ENCODE results near the gene FOXO3.
A peak's percentile ranks its signal among the peaks of the same experiment; 100 is the strongest.

The FOXO3 gene

DNA sequence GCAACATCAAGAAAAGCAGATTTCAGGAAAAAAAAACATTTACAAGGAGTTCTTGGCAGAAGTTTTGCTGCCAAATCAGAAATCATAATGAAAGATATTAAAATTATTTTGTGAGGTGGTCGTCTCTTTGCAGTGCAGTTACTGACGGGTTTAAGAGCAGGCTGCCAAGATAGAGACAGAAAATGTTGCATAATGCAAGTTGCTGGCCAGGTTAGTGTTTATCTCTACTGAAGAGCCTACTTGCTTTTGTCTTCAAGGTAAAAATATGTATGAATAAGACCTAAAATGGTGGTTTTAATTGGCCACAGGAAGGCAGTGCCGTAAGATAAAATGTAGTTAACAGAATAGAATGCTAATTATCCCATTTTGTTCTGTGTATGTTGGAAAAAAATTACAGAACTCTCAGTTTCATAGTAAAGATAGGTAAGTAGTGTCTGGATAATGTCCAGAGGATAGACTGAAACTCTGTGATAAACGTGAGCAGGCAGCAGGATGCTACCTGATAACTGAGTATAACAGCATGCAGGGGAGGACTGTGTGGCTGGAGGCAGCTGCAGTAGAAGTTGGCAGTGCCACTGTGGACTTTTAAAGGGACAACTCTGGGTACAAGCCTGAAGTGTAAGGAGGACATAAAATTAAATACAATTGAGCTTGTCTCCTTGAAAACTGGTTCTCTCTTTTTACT is 13.9 kb downstream of the FOXO3 start:
- no peak for DNase-seq (ENCODE audit: low read depth in 2 of 2, low spot score in 1 of 2)

DNA sequence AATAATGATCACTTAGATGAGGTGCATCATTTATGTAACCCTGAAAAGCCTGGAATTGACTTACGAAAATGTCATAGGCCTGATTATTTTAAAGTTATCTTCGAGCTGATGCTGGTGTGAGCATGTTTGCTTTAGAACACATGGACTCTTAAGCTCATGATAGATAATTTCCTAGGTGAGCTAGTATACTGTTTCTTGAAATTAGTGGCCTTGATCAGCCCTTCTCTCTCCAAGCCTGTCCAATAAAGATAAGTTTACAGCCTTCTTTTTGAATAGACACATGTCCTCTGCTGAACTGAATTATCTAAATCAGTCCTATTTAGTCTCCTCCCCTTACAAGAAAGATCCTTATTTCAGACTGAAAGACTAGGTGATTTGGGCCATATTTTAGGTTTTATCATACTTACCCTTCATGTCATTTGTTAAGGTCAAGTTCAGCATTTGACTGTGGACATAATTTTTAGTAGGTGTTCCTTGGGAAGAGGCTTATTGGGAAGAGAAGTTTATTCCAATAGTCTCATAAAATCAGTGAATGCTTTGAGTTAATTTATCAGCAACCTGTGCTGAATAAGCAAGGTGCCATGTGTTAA is 15.3 kb downstream of the FOXO3 start:
- DNase-seq (ENCODE audit: low read depth in 2 of 2, low spot score in 1 of 2): no peak

DNA sequence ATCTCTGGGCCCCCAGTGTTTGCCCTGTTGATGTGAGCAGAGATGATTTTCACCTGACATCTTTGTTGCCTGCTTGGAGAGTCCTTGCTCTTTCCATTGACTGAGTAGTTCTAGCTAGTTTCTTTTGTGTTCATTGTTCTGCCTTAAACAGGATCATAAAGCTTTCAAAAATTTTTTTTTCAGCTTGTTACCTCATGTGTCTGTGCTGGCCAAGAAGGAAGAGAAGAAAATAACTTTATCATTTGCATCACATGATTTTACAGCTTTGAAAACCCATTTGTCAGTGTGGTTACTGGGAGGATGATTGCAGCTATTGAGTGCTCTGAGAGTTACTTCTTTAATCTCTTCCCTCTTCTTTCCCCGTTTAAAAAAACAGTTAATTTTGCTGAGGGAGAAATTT is 16.0 kb downstream of the FOXO3 start:
- no peak for DNase-seq (ENCODE audit: low read depth in 2 of 2, low spot score in 1 of 2)

DNA sequence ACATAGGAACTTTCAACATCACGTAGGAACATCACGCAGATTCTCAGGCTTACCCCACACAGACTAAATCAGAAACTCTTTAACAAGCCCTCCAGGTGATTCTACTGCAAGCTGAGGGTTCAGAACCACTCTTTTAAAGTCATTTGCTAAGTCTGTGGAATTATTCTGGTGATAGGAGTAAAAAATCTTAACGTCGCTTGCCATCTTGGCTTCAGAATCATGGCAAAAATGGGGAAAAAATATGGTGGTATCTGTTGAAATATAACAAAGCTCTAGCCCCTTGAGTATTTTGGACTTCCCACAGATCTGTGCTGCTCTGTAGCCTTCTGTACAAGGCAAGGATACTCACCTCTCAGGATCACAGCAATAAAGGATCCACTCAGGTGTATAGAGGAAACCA is 17.4 kb downstream of the FOXO3 start:
- DNase-seq (ENCODE audit: low read depth in 2 of 2, low spot score in 1 of 2): no peak

DNA sequence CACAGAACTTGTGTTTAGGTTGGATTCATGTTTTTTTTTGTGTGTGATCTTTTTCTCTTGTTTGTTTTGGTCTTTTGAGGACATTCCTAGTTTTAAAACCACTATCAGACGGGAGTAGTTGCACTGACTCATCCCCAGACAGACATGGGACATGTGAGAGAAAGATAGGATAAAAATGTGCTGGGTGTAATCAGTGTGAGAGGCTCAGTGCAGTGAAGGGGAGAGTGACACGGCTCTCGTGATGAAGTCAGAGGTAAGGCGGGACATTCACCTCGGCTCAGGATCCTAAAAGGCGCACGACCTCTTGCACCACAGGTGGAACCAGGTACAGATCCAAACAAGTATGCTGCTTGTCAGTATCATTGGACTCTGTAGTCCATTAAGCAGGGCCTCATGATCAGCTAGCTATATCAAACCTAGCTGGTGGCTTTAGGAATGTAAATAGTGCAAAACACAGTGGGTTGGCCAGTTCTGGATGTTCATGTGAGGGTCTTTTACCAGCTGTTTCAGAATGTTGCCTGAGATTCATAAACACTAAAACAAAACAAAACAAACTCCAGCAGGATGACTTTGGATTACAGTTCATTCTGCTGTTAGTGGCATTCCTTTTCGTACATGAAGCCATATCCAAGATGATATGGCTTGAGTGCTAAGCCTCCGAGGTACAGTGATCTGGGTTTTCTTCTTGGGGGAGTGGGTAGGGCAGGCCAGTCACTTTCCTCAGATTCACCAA is 18.0 kb downstream of the FOXO3 start:
- no peak for DNase-seq (ENCODE audit: low read depth in 2 of 2, low spot score in 1 of 2)

DNA sequence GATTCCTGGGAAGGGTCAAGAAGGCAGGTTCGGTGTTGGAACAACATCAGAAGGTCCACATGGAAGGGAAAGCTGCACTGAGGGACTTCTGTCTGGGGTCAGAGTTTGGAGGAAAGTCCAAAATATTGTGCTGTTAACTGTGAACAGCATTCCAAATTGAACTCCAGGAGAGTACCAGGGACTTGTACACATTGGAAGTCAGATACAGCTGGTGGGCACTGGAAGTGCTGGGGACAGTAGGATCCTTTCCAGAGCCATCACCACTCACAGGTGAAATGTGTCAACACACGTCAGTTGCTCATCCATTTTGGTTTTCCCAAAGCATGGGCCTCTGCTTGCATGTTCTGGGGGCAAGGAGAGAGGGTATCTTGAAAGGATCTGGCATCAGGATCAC is 18.6 kb downstream of the FOXO3 start:
- DNase-seq (ENCODE audit: low read depth in 2 of 2, low spot score in 1 of 2): no peak

DNA sequence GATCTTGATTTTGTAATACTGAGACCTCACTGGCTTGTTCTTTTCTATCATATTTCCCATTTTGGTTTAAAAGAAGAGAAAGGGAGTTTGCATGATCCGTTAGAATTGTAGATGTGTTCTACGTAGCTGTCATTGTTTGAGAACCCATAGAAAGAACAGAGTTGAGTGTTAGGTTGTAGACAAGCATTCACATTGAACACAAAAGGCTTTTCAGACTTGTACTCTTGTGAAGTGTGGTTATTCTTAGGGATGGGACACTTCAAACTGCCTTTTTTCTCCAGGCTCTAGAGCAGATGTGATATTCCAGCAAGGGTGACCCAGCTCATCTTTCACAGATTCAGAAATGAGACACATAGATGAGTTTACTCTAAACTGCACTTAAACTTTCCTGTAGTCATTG is 19.9 kb downstream of the FOXO3 start:
- no peak for DNase-seq (ENCODE audit: low read depth in 2 of 2, low spot score in 1 of 2)

DNA sequence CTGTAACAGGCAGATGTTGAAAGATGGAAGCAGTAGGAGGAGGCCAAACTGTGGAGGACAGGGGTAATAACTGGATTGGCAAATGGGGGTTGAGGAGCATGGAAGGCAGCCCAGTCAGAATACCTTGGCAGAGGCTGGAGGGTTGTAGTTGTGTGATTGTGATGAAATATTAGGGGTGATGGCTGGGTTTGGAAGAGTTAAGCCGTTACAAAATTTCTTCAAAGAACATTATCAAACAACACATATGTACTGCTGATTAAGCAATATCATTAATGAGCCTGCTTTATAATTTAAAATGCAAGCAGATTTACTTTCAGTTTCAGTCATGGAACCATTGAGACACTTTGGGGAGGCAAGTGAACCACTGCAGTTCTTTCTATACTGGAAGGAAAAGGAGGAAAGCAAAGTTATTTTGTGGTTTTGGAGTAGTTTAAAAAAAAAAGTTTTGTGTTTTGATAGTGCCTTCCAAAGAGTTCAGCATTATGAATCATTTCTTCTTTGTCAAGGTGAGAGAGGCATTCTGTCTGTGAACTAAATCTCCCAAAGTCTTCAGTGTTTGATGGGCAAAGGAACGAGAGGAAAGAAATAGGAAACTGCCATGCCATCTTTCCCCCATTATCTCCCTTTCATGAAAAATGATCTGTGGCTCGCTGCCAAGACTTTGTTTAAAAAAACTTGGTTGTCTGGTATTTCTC is 20.7 kb downstream of the FOXO3 start:
- no peak for DNase-seq (ENCODE audit: low read depth in 2 of 2, low spot score in 1 of 2)

DNA sequence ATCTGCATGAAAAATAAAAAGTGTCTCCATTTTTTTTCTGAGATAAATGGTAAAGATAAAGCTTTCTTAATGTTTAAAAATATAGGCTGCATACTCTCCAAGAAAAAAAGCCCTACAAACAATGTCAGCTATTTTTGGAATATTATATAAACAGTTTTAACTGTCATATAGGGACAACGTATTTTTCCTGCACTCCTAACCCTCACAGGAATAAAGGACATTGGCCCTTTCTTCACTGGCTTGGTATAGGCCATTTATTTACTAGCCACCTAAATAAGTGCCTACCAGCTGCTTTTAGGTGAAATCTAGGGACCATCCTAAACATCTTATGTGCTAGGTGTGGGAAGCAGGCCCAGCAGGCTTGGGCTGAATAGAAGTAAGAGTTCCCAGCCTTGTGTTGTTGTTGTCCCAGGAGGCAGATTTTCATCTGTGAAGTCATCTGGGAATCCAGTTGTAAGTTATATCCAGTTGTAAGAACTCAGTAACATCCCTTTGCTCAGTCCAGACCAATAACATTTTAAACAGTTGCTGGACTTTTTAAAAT is 21.3 kb downstream of the FOXO3 start:
- no peak for DNase-seq (ENCODE audit: low read depth in 2 of 2, low spot score in 1 of 2)

DNA sequence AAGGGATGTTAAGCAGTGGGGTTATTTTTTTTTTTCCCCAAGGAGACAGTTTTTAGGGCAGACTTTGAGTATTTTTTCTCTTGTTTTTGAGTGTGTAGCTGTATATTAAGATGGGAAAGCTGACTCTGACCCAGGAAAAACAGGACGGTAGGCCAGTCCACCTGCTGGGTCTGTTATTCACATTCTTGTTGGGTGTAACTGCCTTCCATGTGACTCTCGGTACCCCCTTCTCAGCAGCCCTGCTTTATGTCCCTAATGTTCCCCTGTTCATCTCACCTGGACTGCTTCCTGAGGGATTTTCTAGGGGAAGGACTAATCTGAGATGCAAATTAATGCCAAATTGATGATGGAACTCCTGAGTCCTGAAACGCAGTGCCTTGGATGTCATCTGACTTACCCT is 21.9 kb downstream of the FOXO3 start:
- no peak for DNase-seq (ENCODE audit: low read depth in 2 of 2, low spot score in 1 of 2)

DNA sequence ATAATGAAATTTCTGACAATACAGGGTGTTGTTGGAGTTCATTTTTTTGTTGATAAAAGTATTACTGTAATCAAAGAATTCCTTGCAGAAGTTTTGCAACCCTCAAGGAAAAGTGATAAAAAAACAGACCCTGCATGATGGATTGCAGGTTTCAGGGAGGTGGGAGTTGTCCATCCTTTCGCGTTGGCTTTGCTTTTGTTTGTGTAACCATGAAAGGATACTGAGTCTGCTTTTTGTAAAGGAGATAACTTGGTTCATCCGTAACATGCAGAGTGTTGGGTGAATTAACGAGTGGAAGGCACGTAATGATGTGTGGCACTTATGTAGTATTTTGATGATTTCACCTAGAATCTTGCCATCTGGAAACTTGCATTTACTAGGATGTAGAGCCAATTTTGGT is 23.6 kb downstream of the FOXO3 start:
- DNase-seq (ENCODE audit: low read depth in 2 of 2, low spot score in 1 of 2): no peak

DNA sequence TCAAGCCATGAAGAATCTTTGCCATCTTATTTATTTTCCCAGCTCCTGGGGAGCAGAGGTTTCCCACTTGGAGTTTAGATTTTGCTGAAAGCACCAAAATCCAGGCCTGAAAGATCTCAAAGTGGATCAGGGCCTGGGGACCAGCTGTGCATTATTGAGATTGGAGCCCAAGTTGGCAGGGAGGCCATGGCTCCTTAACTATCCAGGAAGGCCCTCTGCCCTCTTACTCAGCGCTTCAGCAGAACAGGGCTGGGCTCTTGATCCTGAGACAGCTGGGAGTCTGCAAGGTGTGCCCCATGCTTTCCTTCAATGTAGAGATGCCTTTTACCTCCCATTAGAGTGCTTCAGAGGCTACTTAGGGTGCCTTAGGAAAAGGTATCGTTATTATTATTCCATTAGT is 24.6 kb downstream of the FOXO3 start:
- no peak for DNase-seq (ENCODE audit: low read depth in 2 of 2, low spot score in 1 of 2)

DNA sequence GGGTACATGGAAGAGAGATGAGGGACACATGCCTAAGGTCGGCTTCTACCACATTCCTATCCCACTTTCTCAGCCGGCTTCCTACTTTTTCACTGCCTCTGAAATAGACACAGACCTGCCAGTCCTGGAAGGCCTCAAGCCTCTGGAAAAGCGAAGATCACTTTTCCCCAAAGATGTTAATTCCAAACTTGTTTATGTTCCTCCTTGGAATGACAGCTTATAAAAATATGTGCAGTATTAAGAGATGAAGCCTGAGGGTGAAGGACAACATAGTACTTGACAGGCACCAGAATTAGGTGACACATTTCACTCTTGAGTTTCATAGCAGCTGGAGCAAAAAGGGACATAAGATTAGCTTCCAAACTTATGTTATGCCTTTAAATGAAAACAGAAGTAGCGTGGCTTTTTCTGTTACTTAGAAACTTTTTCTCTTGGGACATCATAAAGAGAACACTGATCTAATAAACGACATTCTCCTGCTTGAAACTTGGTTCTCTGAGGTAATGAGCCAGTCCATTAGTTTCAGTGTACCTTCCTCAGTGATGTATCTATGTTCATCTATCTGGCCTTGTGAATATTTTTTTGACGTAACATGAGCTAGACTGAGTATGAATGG is 25.3 kb downstream of the FOXO3 start:
- no peak for DNase-seq (ENCODE audit: low read depth in 2 of 2, low spot score in 1 of 2)

DNA sequence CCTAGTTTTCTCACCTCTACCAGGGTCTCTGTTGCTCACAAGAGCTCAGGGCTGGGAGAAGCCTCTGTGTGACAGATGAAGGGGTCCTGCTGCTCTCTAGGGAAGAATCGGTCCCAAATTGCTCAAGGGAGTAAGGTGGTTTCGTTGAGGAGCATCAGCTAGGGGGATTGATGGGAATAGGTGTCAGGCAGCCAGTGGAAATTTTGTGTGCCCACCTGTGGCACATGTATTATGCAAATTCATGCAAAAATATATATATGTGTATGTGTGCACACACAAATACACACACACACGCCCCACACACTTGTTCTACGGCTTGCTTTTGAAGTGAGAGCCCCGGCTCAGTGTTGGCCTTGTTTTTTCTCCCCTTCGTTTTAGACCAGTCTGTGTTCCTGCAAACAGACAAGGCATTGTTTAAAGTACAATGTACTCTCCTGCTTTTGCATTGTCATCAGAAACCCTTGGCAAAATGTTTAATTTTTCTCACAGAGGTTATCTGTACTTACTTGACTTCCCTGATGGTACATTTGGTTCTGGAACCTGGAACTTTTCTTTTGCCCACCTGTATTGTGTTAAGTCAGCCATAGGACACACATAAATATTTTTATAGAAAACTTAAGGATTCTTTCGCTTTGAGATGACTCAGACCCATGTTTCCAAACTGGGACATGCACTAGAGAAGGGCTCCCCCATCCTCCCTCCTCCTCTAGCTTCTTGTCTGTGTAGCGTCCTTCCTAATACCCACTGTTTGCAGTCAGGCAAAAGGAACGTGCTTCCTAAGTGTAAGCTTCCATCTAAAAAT is 26.7 kb downstream of the FOXO3 start:
- DNase-seq (ENCODE audit: low read depth in 2 of 2, low spot score in 1 of 2): no peak

DNA sequence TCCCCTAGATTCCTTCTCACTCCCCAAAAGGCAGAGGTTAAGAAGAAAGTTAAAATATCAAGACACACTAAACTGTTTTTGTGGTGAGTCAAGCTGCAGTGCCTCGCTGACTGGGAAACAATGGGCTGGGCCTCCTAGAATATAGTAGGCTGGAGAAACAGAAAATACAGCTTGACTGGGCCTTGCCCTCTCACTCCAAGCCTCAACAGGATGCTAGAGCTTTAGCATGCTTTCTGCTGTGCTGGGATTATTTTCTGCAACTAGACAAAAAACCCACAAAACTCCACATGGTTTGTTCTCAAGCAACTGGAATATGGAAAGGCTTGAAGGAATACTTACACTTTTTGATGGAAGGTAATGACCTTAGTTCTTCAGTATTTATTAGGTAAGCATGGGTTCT is 27.9 kb downstream of the FOXO3 start:
- no peak for DNase-seq (ENCODE audit: low read depth in 2 of 2, low spot score in 1 of 2)

DNA sequence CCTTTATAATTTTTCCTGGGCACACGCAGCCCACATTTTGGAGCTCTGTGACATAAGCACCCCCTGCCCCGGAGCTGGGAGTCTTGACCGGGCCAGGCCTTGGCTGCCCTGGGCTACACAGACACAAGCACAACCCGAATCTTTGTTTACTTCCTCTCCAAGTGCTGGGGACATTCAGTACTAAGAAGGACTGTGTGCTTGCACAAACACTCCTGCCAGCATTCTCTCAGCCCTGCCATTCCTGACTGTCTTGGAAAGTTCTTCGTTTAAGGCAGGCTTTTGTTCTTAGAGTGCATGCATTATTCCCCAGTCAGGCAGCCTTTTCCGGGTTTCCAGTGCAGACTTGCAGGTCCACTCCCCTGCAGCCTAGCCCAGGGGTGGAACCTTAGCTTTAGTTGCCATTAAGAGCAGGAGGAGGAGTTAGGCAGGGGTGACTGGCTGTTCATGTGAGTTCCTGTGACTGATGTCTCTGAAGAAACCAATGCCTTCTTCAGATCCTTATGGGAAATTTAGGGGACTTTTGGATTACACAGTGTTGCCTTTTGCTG is 28.6 kb downstream of the FOXO3 start:
- no peak for DNase-seq (ENCODE audit: low read depth in 2 of 2, low spot score in 1 of 2)

DNA sequence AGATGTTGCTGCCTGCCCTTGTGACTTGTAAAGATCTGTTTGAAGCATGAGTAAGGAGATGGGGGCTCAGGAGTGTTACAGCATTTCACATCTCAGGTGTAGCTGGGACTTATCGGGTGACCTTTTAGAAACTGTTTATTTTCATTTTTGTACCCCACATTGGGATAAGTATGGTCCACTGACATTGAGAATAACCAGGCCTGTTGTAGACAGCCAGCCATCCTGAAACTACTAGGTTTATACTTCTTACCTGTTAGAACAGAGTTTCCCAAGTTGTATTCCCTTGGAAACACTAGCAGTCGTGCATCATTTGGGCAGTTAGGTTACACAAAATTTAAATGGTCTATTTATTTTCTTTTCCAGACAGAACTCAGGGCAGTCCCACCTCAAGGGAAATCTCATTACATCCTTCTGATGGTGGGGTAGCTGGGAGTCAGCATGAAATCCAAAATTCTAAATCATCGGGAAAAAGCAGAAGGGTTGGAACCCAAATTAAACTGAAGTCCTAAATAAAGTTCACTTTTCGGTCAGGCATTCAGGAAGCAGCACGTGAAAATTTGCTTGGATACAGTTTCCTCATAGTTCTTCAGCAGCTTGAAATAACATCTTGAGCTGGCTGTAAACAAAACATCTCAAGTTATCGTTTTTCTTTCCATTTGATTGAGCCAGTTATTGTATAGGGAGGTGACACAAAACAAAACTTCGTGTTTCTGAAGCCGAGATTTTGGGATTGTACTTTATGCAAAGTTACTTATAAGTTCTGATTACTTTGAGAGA is 30.5 kb downstream of the FOXO3 start:
- no peak for DNase-seq (ENCODE audit: low read depth in 2 of 2, low spot score in 1 of 2)

DNA sequence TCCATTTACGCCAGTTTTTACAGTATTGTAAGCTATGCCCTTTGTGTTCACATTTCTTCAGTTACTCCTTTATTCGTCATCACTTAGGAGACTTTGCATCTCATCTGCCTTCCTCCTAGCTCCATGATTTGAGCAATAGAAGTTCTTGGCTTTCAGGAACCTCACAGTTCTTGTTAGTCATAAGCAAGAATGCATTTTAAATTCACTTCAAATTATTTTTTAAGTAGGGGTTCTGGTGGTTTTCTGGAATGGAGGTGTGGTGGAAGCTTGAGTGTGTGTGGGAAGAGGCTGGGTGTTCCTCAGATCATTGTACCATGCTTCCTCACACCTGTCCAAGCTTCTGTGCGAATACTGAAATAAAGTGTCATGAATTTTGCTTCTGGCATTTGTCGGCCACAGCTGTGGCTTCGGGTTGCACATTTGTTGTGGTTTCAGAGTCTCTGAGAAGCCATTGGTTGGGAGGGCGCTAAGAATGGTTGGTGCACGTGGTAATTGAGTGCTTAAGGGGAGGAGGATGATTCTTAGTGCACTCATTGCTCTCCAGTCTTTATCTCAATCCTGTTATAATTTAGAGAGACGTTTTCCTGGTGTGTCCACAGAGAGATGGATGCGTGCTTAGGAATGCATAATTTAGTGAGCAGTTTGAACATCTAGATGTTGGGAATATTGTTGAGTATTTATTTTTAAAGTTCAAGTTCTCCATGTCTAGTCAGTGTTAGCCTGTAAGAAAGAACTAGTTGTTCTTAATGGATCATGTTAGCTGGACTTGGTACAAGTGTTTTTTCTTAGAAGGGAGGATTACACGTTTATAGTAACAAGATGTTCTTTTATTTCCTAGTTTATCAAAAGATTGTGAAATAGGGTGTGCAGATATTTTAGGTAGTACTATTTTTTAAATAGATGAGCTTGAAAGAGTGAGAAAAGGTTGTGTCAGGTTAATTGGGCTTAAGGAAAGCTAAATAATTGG is 31.9 kb downstream of the FOXO3 start:
- DNase-seq (ENCODE audit: low read depth in 2 of 2, low spot score in 1 of 2): peak in 1 of 2 donors; percentile 36
